Activated CD4-positive, alpha-beta T cell treated with anti-CD3 and anti-CD28 coated beads for 1 hour (primary cell): Measurements from ENCODE around the gene COPZ1.
"Not testable (repeated sequence)": the region's sequence is repeated elsewhere in the genome, so short reads cannot be mapped to it uniquely, and the experiment has no call there.

Experiments
- DNase-seq: peaks from one replicate; pipeline ENCODE4 v3.0.0-alpha.2; 2020

Gene COPZ1, protein sequence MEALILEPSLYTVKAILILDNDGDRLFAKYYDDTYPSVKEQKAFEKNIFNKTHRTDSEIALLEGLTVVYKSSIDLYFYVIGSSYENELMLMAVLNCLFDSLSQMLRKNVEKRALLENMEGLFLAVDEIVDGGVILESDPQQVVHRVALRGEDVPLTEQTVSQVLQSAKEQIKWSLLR

DNA sequence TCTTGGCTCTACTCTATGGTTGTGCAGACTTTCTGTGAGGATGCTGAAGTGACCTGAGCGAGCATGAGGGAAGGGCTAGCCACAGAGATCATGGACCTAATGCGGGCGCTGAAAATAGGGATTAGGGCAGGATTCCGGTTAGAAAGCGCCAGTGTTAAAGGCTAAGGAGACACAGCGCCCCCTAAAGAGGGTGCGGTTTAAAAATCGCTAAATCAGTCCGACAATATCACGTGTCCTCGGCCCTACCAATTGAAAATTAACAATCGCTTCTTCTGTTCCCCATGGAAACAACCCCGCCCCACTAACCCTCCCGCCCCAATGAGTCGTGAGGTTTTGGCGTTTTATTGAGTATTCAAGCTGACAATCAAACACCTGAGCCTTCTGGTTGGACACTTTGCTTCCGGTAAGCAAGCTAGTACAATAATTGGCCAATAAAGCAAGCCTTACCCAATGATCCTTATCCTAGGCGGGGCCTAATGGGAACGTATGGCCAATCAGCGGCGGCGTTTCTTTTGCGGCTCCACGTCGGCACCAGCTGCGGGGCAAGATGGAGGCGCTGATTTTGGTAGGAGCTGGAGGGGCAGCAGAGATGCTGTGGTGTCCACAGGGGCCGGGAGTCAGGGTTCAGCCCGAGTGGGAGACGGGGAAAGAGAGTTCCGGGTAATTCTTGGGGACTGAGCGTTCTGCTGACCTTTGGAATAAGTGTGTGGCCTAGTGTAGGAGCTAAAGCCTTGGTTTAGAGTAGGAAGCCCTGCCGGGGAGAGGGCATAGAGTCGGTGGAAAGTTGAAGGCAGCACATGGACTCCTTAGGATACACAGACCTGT lies at the start of gene COPZ1:
TSS of gene COPZ1 (plus strand) at position 515 of the 825 bp plus-strand sequence. CDS start at position 548, 33 bp downstream.
- DNase-seq, result peak; percentile 86

DNA sequence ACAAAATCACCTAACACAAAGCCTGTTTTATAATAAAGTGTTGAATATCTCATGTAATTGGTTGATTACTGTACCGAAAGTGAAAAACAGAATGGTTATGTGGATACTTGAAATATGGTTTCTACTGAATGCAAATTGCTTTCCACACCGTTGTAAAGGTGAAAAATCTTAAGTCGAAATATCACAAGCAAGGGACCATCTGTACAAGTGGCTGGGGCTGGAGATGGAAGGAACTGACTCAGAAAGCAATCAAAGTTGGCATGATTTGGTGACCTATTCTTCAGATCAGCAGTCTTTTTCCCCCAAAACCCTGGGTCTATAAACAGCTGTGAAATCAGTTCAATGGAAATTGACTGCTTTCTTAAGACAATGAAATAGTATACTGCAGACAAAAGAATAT lies 48.6 kb upstream of the COPZ1 start:
- no peak for DNase-seq

DNA sequence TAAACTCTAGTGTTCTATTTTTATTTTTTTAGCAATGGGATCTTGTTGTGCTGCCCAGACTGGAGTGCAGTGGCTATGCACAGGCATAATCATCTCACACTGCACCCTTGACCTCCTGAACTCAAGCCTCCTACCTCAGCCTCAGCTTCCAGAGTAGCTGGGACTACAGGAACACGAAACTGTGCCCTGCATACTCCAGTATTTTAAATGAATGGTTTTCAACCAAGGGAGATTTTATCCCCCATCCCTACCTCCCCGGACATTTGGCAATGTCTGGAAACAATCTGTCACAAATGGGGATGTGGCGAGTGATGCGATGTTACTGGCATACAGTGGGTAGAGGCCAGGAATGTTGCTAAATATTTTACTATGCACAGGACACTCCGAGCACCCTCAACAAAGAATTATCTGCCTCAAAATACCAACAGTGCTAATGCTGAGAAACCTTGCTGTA lies 47.1 kb upstream of the COPZ1 start:
- DNase-seq, result no peak

DNA sequence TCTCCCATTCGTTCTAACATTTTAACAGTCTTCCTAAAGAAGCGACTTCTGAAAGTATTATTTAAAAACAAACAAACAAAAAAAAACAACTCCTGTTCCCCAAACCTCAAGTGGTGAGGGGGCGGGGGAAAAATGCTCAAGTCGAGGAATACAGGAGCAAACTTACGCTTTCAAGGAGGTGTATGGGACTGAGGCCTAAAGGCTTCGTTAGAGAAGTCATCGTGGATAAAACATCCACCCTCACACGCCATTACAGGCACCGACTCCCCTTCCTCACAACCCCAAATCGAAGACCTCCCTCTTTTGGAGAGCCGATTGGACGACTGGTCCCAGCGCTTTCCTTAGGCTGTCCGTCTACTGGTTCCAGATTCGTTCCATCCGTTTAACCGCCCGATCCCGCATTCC lies 45.7 kb upstream of the COPZ1 start:
- no peak for DNase-seq

DNA sequence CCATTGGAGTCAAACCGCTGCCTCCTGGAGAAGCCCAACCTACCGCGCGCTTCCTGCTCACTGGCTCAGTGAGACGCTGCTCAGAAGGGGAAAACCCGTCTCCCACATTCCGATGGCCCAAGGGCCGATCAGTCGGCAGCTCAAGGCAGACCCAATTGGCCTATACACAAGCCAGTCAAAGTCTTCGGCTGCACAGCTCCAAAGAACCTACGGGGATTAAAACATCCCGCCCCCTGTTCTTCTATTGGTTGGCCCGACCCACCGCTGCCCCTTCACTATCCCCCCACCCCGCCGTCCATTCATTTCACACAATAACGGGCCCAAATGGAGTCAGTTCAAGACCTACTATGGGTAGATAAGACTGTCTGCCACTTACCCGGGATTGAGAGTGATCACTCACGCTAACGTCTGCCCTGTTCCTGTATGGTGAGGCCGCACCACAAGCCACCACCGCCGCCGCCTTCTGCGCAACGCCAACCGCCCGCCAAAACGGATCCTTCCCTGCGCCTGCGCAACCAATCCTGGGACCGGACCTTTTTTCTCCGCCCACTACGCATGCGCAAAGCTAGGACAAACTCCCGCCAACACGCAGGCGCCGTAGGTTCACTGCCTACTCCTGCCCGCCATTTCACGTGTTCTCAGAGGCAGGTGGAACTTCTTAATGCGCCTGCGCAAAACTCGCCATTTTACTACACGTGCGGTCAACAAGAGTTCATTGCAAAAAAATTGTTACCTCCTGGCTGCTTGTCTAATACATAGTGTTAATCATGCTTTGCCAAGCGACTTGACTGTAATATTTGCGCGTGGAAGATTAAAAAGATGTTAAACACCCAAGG lies 45.1 kb upstream of the COPZ1 start, which contains the start of gene CBX5:
TSS of gene CBX5 (minus strand) at position 491 of the 836 bp plus-strand sequence. CDS start 22,472 bp downstream, outside the sequence.
- DNase-seq, result peak; percentile 100

DNA sequence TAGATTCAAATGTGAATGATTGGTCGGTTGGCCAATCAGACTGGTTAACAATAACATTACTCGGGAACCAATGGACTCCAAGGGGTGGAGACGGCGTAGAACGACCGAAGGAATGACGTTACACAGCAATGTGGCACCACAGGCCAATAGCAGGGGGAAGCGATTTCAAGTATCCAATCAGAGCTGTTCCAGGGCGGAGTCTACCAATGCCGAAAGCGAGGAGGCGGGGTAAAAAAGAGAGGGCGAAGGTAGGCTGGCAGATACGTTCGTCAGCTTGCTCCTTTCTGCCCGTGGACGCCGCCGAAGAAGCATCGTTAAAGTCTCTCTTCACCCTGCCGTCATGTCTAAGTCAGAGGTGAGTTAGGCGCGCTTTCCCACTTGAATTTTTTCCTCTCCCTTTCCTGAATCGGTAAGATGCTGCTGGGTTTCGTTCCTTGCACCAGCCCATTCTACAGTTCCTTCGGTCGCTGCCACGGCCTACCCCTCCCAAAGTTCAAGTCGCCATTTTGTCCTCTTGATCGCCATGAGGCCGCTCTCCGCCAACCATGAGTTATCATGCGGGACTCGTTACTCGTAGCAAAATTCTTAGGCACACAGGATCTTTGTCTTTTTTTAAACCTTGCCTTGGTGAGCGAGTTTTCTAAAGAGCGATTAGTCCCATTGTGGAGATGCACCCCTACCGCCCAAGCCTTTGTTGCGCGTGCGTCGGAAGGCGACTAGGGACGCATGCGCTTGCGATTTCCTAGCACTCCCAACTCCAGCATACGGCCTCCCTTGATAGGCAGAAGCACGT lies 44.3 kb upstream of the COPZ1 start, which contains the start of gene HNRNPA1:
TSS of gene HNRNPA1 (plus strand) at position 259 of the 793 bp plus-strand sequence. CDS start at position 341, 82 bp downstream.
- DNase-seq, result peak; percentile 91

DNA sequence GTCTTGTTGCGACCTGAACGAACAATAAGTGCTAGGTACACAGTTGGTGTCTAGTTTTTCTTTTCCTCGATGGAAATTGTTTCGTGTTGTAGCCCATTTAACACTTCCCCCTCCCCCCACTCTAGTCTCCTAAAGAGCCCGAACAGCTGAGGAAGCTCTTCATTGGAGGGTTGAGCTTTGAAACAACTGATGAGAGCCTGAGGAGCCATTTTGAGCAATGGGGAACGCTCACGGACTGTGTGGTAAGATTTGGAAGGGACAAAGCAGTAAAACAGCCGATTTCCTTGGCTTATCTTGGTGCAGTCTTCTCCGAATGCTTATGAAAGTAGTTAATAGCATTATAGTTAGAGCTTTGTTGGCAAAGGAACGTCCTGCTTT lies 43.7 kb upstream of the COPZ1 start:
- DNase-seq, result not testable (repeated sequence)

DNA sequence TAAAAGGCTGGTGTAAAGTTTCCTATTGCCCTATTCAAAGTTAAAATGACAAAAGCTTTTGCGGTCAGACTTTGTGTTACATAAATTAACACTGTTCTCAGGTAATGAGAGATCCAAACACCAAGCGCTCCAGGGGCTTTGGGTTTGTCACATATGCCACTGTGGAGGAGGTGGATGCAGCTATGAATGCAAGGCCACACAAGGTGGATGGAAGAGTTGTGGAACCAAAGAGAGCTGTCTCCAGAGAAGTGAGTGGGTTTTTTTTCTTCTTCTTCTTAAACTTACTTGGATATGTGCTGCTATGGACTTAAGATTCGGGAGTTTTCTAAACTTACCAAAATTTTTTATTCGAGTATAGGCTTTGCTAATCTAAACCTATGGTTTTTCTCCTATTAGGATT lies 43.2 kb upstream of the COPZ1 start:
- DNase-seq, result not testable (repeated sequence)

DNA sequence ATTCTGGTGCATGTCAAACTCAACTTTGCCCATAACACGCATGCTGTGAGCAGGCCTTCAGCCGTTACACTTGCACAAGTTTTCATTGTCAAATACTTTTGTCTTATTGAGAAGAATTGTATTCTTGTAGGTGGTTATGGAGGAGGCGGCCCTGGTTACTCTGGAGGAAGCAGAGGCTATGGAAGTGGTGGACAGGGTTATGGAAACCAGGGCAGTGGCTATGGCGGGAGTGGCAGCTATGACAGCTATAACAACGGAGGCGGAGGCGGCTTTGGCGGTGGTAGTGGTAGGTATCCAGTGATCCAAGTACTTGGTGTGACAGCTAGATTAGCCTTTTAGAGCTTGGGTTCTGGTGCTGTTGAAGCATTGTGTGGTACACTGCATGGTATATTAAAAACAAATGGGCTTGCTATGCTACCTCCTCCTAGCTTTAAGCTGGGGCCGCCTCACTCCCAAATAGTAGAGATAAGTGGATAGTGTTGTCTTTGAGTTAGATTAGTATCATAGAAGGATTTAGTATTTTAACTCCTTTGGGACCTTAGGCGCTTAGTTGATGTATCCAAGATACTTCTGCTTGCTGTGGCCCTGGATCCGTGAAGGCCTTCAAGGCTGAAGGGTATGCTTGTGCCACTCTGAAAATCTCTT lies 41.9 kb upstream of the COPZ1 start:
- no peak for DNase-seq

DNA sequence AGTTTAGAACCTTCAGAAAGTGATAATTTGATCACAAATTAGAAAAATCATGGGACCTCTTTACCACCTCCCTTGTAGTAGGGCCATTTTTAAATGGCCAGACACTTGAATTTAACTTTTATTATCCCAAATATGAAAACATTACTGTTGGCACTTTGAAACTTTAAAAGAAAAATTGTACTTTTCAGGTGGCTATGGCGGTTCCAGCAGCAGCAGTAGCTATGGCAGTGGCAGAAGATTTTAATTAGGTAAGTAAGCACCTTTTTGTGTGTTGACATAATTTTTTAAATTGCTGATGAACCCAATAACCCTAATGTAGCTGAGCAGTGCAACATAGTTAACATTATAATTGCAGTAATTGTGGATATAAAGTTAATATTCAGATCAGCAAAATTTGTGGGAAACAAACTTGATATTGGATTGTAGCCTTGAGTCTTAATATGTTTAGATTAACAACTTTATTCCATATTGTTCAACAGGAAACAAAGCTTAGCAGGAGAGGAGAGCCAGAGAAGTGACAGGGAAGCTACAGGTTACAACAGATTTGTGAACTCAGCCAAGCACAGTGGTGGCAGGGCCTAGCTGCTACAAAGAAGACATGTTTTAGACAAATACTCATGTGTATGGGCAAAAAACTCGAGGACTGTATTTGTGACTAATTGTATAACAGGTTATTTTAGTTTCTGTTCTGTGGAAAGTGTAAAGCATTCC lies 40.7 kb upstream of the COPZ1 start:
- not testable (repeated sequence) for DNase-seq

DNA sequence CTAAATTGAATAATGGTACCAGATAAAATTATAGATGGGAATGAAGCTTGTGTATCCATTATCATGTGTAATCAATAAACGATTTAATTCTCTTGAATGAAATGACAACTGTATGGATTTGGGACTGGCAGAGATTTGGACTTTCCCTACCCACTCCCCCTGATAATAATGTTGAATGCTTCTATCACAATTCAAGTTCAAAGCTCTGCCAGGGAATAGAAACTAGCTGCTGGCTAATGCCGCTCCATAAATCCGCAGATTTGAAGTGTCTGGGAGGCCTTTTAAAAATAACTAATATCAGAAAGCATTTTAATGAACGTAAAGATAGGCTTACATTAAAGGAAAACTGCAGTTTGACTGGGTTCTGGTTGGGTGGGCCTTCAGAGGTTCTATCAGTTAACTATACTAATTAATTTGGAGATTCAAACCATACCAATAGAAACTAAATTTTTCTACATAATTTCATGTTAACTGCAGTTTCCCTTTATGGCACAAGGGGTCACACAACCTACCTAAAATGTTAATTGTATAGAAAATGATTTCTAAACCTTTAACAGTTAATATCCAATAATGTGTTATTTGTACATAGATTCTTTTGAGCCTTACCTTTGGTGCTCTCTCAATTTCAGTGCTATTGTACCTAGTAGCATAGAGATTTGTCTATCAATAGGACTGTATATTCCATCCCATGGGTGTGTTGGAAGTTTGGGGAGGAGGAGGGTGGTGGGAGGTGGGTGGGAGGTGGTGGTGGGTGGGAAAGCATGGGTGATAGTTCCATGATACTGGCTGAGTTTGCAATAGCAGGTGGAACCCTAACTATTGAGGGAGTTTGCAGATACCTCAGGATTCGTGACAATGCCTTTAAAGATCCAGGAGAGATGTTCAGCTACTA lies 39.5 kb upstream of the COPZ1 start:
- no peak for DNase-seq

DNA sequence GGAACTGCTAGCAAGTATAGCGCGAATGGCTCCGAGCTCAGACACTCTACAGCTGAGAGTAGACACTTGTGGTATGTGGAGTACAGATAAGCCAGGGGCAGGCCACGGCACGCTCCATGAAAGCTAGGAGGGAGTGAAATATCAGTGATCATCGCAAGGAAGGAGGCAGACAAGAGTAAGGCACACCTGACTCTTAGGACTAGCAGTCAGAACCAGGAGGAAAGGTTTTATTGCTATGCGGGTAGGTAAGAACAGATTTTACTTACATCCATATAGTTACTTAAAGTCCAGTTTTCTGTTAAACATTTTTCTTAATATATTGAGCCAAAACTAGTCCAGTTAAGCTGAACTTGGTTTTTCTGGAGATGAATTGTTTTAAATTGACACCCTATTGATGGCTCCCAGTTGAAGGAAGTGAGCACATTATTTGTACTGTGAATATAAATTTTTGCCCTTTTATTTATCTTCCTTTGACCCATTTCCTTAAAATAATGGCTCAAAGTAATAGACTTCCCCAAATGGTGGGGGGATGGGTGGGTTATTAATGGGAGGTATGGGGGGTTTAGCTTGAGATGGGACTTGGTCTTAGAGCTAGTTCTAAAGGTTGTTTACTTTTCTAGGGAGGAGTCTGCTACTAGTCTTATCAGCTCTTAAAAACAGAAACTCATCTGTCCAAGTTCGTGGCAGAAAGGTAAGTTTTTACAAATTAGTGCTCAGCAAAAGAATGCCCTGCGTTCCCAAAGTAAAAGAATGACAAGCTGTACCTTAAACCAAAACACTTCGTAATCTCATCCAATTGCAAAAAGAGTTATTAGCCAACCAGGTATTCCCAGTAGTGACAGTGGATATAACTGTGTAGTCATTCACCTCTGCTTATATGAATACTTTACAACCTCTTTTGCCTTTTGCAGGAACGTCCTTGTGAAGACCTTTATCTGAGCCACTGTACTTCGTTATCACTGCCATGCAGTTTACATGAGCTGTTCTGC lies 38.6 kb upstream of the COPZ1 start:
- DNase-seq, result no peak

DNA sequence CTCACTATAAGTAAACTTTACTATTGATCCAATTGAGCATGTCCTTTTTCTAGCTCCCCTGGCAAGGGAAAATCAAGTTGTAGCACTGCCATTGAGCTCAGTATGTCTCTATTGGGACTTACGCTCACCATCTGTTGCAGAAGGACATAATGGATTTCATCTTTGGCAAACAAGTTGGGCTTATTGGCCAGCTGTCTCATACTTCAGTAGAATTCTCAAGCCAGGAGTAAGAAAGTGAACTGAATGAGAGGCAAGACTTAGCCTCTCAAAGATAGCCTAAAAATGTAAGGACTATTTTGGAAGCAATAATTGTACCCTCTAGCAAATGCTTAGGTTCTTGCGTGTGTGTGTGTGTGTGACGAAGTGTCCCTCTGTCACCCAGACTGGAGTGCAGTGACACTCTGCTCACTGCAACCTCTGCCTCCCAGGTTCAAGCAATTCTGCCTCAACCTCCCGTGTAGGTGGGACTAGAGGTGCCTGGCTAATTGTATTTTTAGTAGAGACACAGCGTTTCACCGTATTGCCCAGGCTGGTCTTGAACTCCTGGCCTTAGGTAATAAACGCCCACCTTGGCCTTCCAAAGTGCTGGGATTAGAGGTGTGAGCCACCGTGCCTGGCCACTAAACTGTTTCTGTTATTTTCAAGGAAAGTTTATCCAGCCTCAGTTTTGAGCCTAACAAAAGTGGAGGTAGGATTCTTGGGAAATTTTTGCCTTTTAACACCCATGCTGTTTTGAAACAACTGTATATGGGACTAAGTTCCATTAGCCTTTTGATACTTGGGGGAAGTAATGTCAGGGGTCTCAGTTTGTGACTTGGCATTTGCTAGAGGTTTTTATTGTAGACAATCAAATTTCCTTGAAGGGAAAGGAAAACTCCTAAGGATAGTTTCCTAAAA lies 37.4 kb upstream of the COPZ1 start:
- no peak for DNase-seq

DNA sequence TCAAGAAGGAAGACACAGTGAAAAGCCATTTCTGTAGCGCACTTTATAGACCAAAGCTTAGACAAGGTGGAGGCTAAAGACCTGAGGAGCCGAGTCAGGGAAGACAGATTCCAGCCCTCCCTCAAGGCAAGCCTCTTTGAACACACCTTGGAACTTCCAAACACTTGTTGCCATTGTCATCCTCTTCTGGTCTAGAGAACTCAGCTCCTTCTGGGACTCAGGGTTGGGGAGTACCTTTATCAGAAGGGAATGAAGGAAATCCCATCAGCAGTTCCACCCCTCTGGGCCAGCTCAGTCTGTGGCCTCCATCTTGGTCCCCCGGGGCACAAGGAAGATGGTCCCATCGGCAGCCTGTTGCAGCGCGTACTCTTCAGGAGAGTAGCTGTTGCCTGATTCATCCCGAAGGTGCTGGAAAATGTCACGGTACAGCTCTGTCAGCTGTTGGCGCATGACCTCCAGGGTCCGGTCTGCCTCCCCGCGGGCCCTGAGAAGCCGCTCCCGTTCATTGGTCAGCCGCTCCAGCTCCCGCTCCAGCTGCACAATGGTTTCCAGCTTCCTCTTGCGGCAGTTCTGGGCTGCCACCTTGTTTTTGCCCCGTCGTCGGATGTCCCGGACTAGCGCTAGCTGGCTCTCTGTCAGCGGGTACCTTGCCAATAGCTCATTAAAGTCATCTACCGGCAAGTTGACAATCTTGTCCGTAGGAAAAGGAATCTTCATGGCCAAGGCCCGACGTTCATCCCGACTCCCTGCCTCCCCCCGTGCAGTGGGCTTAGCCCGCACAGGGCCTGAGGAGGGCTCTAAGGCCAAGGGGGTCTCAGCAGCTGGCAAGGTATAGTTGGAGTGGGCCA lies 32.6 kb upstream of the COPZ1 start:
- DNase-seq, result no peak

DNA sequence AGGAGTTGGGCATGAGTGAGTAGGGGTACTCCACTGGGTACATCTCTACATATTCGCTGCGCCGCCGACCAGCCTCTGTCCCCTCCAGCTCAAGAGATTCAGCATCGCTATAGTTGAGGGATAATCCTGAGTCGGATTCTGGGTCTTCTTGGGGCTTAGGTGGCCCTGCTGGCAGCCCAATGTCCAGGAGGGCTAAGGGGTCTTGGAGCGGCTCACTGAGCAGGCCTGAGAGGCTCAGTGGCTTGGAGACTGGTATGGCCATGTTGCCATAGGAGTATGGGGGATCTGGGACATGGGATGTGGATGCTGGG lies 32.0 kb upstream of the COPZ1 start:
- no peak for DNase-seq

DNA sequence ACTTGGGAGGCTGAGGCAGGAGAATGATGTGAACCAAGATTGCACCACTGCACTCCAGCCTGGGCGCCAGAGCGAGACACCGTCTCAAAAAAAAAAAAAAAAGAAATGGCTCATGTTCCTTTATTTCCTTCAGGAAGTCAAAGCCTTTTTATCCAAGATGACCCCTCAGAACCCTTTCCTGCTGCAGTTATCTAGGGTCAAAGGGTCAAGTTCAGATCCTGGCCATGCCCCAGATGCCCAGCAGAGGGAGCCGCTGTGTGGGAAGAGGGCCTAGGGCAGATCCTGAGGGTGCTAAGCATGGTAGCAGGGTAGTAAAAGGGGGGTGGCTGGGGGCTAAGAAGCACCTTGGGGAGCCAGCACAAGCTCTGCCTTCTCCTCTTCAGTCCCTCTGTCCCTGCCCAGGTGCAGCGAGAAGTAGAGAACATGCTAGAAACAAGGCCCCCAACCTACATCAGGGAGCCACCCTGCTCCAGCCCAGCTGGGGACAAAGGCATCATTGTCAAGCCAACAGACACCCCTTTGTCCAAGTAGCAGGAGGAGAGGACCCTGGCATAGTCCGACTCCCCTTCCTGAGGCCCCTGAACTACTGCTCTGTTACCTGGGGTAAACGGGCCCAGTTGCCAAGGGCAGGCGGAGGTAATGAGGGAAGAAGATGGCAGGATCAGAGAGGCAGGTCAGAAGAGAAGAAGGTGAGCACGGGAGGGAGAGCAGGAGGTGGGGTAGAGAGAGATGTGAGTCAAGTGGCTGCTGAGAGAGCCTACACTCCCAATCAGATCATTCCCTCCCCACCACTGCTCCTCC lies 30.6 kb upstream of the COPZ1 start:
- no peak for DNase-seq
